Spleen (tissue), 11 donors: ENCODE results near the gene SORCS1. TPM values are rescaled to one million over a fixed set of nuclear protein-coding genes. Genes with fewer than 3 reads are reported as not detected.

Source experiments
- DNase-seq: peaks from one replicate; pipeline ENCODE4 v3.0.0-alpha.2; 2020
- H3K27ac ChIP-seq, 8 donors: fragments of 200-600 bp; sonication (generic) in 7 of 8; 1 replicate in 4 of 8; 2 replicates in 4 of 8; pipeline versions ENCODE4 v1.5.0 to v1.8.0; 2016 to 2021; ENCODE audit warnings: inconsistent platforms in 4 of 8, mild to moderate bottlenecking in 4 of 8, moderate library complexity in 1 of 8
- H3K27me3 ChIP-seq, 7 donors: fragments of 200-600 bp; sonication (generic) in 6 of 7; replicated peaks in 1 of 7; 1 replicate in 4 of 7; 2 replicates in 3 of 7; pipeline versions ENCODE4 v1.5.0 to v1.8.0; 2016 to 2021; ENCODE audit warnings: inconsistent platforms in 3 of 7, mild to moderate bottlenecking in 1 of 7
- H3K36me3 ChIP-seq, 6 donors: fragments of 200-600 bp; sonication (generic) in 5 of 6; 1 replicate in 4 of 6; 2 replicates in 2 of 6; pipeline versions ENCODE4 v1.5.0 to v1.8.0; 2016 to 2021; ENCODE audit warnings: inconsistent platforms in 2 of 6
- H3K4me1 ChIP-seq, 6 donors: fragments of 200-600 bp; sonication (generic) in 5 of 6; 1 replicate in 3 of 6; 2 replicates in 3 of 6; pipeline versions ENCODE4 v1.5.0 to v1.8.0; 2016 to 2021; ENCODE audit warnings: inconsistent platforms in 3 of 6
- H3K4me3 ChIP-seq, 8 donors: fragments of 200-600 bp; sonication (generic) in 7 of 8; 1 replicate in 4 of 8; 2 replicates in 4 of 8; pipeline versions ENCODE4 v1.5.0 to v1.8.0; 2016 to 2021; ENCODE audit warnings: inconsistent platforms in 4 of 8, mild to moderate bottlenecking in 4 of 8, moderate library complexity in 2 of 8
- H3K9me3 ChIP-seq, 8 donors: fragments of 200-600 bp; sonication (generic) in 7 of 8; 1 replicate in 4 of 8; 2 replicates in 4 of 8; pipeline versions ENCODE4 v1.5.0 to v1.8.0; 2016 to 2021; ENCODE audit warnings: inconsistent platforms in 4 of 8
- CTCF ChIP-seq, 11 experiments: fragments of 200-600 bp in 7 of 11; fragments of 450-650 bp in 4 of 11; sonication (generic) in 4 of 11; IDR thresholded peaks in 8 of 11; conservative IDR thresholded peaks in 3 of 11; 1 replicate in 7 of 11; 2 replicates in 4 of 11; pipeline versions ENCODE4 v1.4.0 to v1.8.0; 2016 to 2021; ENCODE audit warnings: antibody characterized with exemption in 11 of 11, inconsistent platforms in 4 of 11, mild to moderate bottlenecking in 1 of 11
- POLR2A ChIP-seq, 3 donors: fragments of 450-650 bp; IDR thresholded peaks; one replicate each; pipeline ENCODE4 v1.5.1; 2017; ENCODE audit warnings: antibody characterized with exemption in 3 of 3, mild to moderate bottlenecking in 1 of 3
- POLR2AphosphoS5 ChIP-seq, 3 donors: sonication (generic); formaldehyde crosslinking; IDR thresholded peaks; one replicate each; pipeline ENCODE4 v1.5.1; 2017; ENCODE audit warnings: antibody characterized with exemption in 3 of 3
- WGBS, 5 donors: extraction: QIAGEN DNeasy Blood & Tissue Kit in 3 of 5; methylation state at CpG; one replicate each; pipeline versions ENCODE4 v1.1.5 to v1.1.7; 2013 to 2018; 5-methylcytosine and 5-hydroxymethylcytosine counted together
- intact Hi-C: fragments of 100-400 bp; cut with DNase I; formaldehyde crosslinking; loops from one replicate; pipeline ENCODE4 v1.15.0; 2023; ENCODE audit warnings: low total_unique reads
- polyA plus RNA-seq, 3 donors: library from polyadenylated mRNA; stranded (reverse); fragments of 200-250 nt; gene quantifications; one replicate each; pipeline ENCODE4 v1.2.1, GENCODE V29; 2013
- total RNA-seq, 7 donors: library from RNA; depleted of rRNA in 3 of 7; stranded (reverse); fragments of >200 nt in 3 of 7; fragmentation: NEBNext Ultra II Directional in 4 of 7; extraction: Animal tissue kit (Norgen Biotek cat#: 25700) in 4 of 7; gene quantifications; one replicate each; pipeline versions ENCODE4 v1.1.0 to v1.2.1, GENCODE V29; 2016 to 2021
- donor health status: healthy with polysubstance abuse.
- donor health status: DM: no; HTN: no; CAD: no; lungs with moderate emphysema.
- donor health status: DM: no; HTN: no; CAD: no.
- donor health status: Bipolar disorder and iron deficiency.
- donor health status: healthy.
- donor health status: DM: no; HTN: no; CAD: no.
- donor health status: DM: yes; HTN: yes; CAD: no.

SORCS1 gene
- total and polyA plus RNA-seq, 10 donors, result 0.67 to 2.7 (median 1.6) TPM

GRCh38 chr10:107163076-107163855 lies 1.2 kb downstream of the SORCS1 start:
- Histone ChIP-seq H3K4me3 (peak overlapping the region in 1 of 8 donors; percentile 59), H3K36me3 (no peaks in the 10 kb centered on the region), H3K4me1 (peaks cover 0 to 7% (median 2%) of the 10 kb centered on the region in 6 donors), H3K9me3 (peaks cover 0 to 4% (median 0%) of the 10 kb centered on the region in 8 donors), H3K27me3 (peaks cover 0 to 76% (median 31%) of the 10 kb centered on the region in 7 donors), H3K27ac (no peak overlapping the region)
- no peak for TF ChIP-seq CTCF (IDR thresholded peaks at IDR 0.05 in 8 of 11, conservative IDR thresholded peaks at IDR 0.05 in 3 of 11)
- no peak for TF ChIP-seq POLR2A (IDR thresholded peaks at IDR 0.05)
- TF ChIP-seq POLR2AphosphoS5 (IDR thresholded peaks at IDR 0.05), result no peak
- intact Hi-C loops, result no loop called here
- 12 to 20% (median 15%) methylated on average over 7 of the region's 7 CpGs for WGBS, 5 donors
- no peak for DNase-seq

- intact Hi-C loops, result no loop called here
- Histone ChIP-seq H3K36me3 (no peaks in the 10 kb centered on the region), H3K4me3 (no peak overlapping the region), H3K27ac (no peak overlapping the region), H3K9me3 (peaks cover 0 to 4% (median 0%) of the 10 kb centered on the region in 8 donors), H3K27me3 (peaks cover 0 to 53% (median 31%) of the 10 kb centered on the region in 7 donors), H3K4me1 (peaks cover 0 to 7% (median 2%) of the 10 kb centered on the region in 6 donors)
- TF ChIP-seq POLR2A (IDR thresholded peaks at IDR 0.05), result no peak
- no peak for TF ChIP-seq CTCF (IDR thresholded peaks at IDR 0.05 in 8 of 11, conservative IDR thresholded peaks at IDR 0.05 in 3 of 11)
- no peak for TF ChIP-seq POLR2AphosphoS5 (IDR thresholded peaks at IDR 0.05)
- WGBS, 5 donors, result 42 to 54% (median 44%) methylated on average over 3 of the region's 3 CpGs
- no peak for DNase-seq
Observed at GRCh38 chr10:107160866-107161265, 3.6 kb downstream of the SORCS1 start.

- WGBS, 5 donors, result 78 to 90% (median 85%) methylated on average over 4 of the region's 4 CpGs
- intact Hi-C loops, result no loop called here
- Histone ChIP-seq H3K9me3 (peaks cover 0 to 4% (median 0%) of the 10 kb centered on the region in 8 donors), H3K27ac (no peak overlapping the region), H3K27me3 (peaks cover 0 to 43% (median 21%) of the 10 kb centered on the region in 7 donors), H3K4me1 (peaks cover 0 to 7% (median 2%) of the 10 kb centered on the region in 6 donors), H3K36me3 (no peaks in the 10 kb centered on the region), H3K4me3 (no peak overlapping the region)
- no peak for TF ChIP-seq POLR2AphosphoS5 (IDR thresholded peaks at IDR 0.05)
- no peak for TF ChIP-seq POLR2A (IDR thresholded peaks at IDR 0.05)
- no peak for TF ChIP-seq CTCF (IDR thresholded peaks at IDR 0.05 in 8 of 11, conservative IDR thresholded peaks at IDR 0.05 in 3 of 11)
- DNase-seq, result no peak
Observed at GRCh38 chr10:107159871-107160270, 4.6 kb downstream of the SORCS1 start.

- Histone ChIP-seq H3K4me1 (no peaks in the 10 kb centered on the region), H3K27me3 (peaks cover 0 to 15% (median 0%) of the 10 kb centered on the region in 7 donors), H3K36me3 (no peaks in the 10 kb centered on the region), H3K9me3 (peaks cover 0 to 13% (median 8%) of the 10 kb centered on the region in 8 donors), H3K27ac (no peak overlapping the region), H3K4me3 (no peak overlapping the region)
- WGBS, 5 donors, result 68 to 79% (median 76%) methylated on average over 1 of the region's 1 CpG
- TF ChIP-seq CTCF (IDR thresholded peaks at IDR 0.05 in 8 of 11, conservative IDR thresholded peaks at IDR 0.05 in 3 of 11) (no peak), POLR2AphosphoS5 (IDR thresholded peaks at IDR 0.05) (no peak), POLR2A (IDR thresholded peaks at IDR 0.05) (no peak)
- intact Hi-C loops, result no loop called here
- no peak for DNase-seq
Observed at GRCh38 chr10:107157071-107157470, 7.4 kb downstream of the SORCS1 start.
